Measurements from ENCODE around the gene PIAS4. TPM values are rescaled to one million over a fixed set of nuclear protein-coding genes. Genes with fewer than 3 reads are reported as not detected.
A peak's percentile ranks its signal among the peaks of the same experiment; 100 is the strongest.

The PIAS4 gene
- total and polyA plus RNA-seq, 9 of the 15 experiments (the other 6 are each of a cell fraction or from before 2014, with no cell fraction given), result 0.27 to 34.9 (median 14.4) TPM

DNA sequence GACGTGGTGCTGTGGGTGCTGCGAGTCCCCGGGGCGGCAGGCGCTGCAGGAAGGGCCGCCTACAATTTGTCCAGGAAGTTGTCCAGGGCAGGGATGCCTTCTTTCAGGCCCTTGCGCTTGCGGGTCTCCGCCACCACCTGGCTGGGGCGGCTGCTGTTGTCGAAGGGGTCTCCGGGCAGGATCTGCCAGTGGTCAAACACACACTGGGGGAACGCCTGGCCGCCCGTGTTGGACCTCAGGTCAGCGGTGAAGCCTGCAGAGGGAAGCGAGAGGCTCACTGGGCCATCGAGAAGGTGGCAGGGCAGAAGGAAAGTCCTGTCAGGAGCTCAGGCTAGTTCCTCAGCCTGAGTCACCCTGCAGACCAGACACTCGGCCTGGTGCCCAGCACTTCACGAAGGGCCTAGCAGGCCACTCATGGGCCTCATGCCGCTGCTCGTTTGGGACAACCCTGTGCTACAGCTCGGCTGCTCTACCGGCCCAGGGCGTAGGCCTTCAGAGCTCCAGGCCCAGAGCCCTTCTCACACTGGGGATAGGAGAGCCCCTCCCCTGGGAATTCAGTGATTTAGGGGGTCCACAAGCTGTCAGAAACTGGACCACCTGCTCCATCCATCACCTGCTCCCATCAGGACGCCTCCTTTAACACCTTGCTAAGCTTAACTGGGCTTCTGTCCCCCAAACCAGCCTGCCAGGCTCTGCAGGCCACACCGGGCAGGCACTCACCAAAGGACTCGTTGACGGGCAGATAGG is 30.9 kb upstream of the PIAS4 start (continued):
- TF ChIP-seq, protein P1, sequence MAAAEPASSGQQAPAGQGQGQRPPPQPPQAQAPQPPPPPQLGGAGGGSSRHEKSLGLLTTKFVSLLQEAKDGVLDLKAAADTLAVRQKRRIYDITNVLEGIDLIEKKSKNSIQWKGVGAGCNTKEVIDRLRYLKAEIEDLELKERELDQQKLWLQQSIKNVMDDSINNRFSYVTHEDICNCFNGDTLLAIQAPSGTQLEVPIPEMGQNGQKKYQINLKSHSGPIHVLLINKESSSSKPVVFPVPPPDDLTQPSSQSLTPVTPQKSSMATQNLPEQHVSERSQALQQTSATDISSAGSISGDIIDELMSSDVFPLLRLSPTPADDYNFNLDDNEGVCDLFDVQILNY (CRISPR knock-in tag; IDR thresholded peaks at IDR 0.05), result 0 out of 2 replicates have a peak, but pooled peaks have one; percentile 20
- TF ChIP-seq PML (IDR thresholded peaks at IDR 0.05; ENCODE audit: low read length) (0 out of 2 replicates have a peak, but pooled peaks have one; percentile 19), RBFOX2 (IDR thresholded peaks at IDR 0.05; ENCODE audit: low read depth, low read length) (peak; percentile 64)
- TF ChIP-seq, protein P2, sequence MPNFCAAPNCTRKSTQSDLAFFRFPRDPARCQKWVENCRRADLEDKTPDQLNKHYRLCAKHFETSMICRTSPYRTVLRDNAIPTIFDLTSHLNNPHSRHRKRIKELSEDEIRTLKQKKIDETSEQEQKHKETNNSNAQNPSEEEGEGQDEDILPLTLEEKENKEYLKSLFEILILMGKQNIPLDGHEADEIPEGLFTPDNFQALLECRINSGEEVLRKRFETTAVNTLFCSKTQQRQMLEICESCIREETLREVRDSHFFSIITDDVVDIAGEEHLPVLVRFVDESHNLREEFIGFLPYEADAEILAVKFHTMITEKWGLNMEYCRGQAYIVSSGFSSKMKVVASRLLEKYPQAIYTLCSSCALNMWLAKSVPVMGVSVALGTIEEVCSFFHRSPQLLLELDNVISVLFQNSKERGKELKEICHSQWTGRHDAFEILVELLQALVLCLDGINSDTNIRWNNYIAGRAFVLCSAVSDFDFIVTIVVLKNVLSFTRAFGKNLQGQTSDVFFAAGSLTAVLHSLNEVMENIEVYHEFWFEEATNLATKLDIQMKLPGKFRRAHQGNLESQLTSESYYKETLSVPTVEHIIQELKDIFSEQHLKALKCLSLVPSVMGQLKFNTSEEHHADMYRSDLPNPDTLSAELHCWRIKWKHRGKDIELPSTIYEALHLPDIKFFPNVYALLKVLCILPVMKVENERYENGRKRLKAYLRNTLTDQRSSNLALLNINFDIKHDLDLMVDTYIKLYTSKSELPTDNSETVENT (CRISPR knock-in tag; IDR thresholded peaks at IDR 0.05), result peak; percentile 7; the same call in 1 of the 2 replicates
- TF ChIP-seq, protein P3, sequence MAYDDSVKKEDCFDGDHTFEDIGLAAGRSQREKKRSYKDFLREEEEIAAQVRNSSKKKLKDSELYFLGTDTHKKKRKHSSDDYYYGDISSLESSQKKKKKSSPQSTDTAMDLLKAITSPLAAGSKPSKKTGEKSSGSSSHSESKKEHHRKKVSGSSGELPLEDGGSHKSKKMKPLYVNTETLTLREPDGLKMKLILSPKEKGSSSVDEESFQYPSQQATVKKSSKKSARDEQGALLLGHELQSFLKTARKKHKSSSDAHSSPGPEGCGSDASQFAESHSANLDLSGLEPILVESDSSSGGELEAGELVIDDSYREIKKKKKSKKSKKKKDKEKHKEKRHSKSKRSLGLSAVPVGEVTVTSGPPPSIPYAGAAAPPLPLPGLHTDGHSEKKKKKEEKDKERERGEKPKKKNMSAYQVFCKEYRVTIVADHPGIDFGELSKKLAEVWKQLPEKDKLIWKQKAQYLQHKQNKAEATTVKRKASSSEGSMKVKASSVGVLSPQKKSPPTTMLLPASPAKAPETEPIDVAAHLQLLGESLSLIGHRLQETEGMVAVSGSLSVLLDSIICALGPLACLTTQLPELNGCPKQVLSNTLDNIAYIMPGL (CRISPR knock-in tag; IDR thresholded peaks at IDR 0.05), result peak; percentile 65
